ENCODE measurements around the gene CNTN1.

GRCh38 chr12:40834321-40834720 lies 142.1 kb downstream of the CNTN1 start:
- TF ChIP-seq POLR2A (IDR thresholded peaks at IDR 0.05): no peak
- TF ChIP-seq, protein P1, sequence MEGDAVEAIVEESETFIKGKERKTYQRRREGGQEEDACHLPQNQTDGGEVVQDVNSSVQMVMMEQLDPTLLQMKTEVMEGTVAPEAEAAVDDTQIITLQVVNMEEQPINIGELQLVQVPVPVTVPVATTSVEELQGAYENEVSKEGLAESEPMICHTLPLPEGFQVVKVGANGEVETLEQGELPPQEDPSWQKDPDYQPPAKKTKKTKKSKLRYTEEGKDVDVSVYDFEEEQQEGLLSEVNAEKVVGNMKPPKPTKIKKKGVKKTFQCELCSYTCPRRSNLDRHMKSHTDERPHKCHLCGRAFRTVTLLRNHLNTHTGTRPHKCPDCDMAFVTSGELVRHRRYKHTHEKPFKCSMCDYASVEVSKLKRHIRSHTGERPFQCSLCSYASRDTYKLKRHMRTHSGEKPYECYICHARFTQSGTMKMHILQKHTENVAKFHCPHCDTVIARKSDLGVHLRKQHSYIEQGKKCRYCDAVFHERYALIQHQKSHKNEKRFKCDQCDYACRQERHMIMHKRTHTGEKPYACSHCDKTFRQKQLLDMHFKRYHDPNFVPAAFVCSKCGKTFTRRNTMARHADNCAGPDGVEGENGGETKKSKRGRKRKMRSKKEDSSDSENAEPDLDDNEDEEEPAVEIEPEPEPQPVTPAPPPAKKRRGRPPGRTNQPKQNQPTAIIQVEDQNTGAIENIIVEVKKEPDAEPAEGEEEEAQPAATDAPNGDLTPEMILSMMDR (IDR thresholded peaks at IDR 0.05 in 8 of 11, conservative IDR thresholded peaks at IDR 0.05 in 3 of 11): no peak
- TF ChIP-seq POLR2AphosphoS5 (IDR thresholded peaks at IDR 0.05): no peak
